Islet of Langerhans (tissue), 1 donor: ENCODE measurements around the gene C1orf159.
"Not testable (repeated sequence)": the region's sequence is repeated elsewhere in the genome, so short reads cannot be mapped to it uniquely, and the experiment has no call there.

Source experiments
- FAIRE-seq: peaks from one replicate; lab custom pipeline; 2011; peaks lifted over from hg19 to GRCh38; lab: Jason Lieb, UNC

C1orf159 gene

DNA sequence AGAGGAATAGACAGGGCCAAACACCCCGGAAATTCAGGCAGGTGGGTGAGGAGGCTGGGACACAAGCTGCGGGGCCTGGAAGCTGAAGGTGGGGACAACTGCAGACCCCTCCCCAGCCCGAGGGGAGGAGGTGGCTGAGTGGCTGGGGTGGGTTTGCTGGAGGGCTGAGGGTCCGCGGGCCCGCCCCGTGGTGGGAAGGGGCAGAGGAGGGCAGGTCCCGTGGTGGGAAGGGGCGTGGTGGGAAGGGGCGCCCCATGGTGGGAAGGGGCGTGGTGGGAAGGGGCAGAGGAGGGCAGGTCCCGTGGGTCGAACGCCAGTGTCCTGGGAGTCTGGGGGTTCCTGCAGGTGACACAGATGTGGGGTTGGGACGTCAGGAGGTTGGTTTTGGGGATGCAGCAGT, 33.5 kb upstream of the C1orf159 start:
- FAIRE-seq, result no peak

DNA sequence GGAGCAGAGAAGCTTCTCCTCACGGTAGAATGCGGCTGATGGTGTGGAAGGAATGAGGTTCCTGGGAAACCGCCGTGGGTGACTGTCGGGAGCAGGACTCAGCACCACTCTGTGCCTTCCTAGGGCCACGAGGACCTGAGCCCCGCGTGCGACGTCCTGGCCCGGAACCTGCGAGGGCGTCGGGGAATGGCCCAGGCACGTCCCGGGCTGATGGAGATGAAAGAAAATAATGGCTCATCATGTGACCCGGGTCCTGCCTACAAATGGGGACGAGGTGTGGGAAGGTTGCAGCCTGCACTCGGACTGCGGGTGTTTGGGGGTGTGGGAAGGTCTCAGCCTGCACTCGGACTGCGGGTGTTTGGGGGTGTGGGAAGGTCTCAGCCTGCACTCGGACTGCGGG, 32.7 kb upstream of the C1orf159 start:
- no peak for FAIRE-seq

GRCh38 chr1:1148061-1148460, 32.2 kb upstream of the C1orf159 start:
- FAIRE-seq, result no peak

GRCh38 chr1:1146596-1146995, 30.7 kb upstream of the C1orf159 start:
- FAIRE-seq, result no peak

DNA sequence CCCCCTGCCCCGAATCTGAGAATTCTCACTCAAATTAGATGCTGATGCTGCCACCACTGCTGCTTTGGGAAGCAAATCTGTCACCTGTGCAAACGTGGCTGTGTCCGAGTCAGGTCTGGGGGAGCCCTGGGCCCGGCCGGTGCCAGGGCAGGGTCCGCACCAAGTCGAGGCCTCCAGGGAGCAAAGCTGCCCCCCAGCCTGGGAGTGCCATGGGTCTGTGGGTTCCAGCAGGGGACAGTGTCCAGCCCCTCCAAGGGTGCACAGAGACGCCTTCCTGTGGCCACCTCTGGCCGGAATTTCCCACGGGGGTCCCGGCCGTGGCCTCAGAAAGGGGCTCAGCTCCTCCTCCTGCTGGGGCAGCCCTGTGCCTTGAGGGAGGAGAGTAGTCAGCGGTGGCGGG, 30.1 kb upstream of the C1orf159 start:
- no peak for FAIRE-seq

DNA sequence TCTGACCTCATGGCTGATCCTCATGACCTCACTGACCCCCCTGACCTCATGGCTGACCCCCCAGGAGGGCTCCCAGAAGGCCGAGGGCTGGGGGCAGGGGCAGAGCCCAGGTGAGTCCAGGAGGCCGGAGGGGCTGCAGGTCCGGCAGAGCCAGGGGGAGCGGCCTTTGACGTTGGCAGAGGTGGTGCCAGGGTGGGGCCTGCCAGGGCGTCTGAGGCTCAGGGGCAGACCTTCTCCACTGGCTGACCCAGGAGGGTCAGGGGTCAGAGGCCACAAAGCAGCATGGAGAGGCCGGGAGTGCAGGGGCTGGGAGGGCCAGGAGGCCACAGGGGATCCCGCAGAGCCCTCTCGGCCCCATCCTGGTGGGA, 29.6 kb upstream of the C1orf159 start:
- no peak for FAIRE-seq

DNA sequence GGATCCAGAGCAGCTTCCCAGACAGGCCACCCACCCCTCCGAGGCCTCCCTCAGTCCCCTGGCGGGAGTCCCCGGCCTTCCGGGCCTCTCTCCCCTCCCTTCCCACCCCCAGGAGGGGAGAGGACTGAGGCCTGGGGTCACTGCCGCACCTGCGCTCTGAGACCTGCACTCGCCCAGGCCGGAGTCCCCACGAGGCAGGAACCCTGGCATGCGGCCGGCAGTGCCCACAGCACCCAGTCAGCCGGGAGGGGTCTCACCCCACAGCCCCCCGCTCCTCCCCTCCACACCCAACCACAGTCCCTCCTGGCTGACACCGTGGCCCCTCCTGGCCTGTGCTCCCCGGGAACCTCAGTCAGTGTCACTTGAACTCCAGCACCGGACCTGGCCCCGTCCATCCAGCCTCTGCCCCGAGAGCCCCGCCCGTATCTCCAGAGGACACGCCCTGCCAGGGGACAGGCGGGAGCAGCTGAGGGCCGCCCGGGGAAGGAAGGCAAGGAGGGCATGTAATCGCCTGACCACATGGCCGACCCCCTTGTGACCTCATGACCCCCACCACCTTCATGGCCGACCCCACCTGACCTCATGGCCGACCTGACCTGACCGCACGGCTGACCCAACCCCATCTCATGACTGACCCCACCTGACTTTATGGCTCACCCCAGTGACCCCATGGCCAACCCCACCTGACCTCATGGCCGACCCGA, 29.1 kb upstream of the C1orf159 start:
- no peak for FAIRE-seq

- FAIRE-seq, result no peak
Observed at GRCh38 chr1:1144122-1144842, 28.4 kb upstream of the C1orf159 start.

GRCh38 chr1:1143636-1144035, 27.7 kb upstream of the C1orf159 start:
- FAIRE-seq, result no peak

- FAIRE-seq, result no peak
Observed at GRCh38 chr1:1142844-1143243, 27.0 kb upstream of the C1orf159 start.

DNA sequence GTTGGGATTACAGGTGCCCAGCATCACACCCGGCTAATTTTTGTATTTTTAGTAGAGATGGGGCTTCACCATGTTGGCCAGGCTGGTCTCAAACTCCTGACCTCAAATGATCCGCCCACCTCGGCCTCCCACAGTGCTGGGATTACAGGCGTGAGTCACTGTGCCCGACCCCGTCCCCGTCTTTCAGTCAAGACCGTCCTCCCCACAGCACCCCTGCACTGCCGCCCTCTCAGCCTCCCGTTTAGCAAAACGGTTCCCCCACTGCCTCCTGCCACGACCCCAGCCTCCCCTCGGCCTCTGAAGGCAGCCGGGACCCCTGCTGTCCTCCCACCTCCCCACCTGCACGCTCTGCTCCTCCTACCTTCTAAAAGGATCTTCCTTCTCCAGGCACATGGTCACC, 26.5 kb upstream of the C1orf159 start:
- not testable (repeated sequence) for FAIRE-seq

- FAIRE-seq, result no peak
Observed at GRCh38 chr1:1141911-1142250, 26.0 kb upstream of the C1orf159 start.

GRCh38 chr1:1141244-1141910, 25.5 kb upstream of the C1orf159 start:
- no peak for FAIRE-seq

DNA sequence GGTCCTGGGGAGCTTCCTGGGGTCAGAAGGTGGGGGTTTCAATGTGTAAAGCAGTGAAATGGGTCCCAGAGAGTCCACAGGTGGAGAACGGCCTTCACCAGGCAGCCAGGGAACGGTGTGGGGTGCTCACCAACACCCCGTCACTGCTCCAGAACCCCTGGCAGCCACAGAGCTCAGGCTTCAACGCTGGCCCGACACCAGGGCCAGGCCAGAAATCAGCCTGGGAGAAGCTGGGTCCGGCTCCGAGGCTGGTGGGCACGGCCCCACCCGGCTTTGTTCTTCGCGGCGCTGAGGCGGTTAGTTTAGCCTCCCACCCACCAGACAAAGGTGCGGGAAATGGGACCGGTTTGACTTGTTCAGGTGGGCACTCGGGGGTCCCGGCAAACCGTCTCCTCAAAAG, 24.8 kb upstream of the C1orf159 start:
- no peak for FAIRE-seq

- FAIRE-seq, result no peak
Observed at GRCh38 chr1:1137256-1138045, 21.6 kb upstream of the C1orf159 start.

DNA sequence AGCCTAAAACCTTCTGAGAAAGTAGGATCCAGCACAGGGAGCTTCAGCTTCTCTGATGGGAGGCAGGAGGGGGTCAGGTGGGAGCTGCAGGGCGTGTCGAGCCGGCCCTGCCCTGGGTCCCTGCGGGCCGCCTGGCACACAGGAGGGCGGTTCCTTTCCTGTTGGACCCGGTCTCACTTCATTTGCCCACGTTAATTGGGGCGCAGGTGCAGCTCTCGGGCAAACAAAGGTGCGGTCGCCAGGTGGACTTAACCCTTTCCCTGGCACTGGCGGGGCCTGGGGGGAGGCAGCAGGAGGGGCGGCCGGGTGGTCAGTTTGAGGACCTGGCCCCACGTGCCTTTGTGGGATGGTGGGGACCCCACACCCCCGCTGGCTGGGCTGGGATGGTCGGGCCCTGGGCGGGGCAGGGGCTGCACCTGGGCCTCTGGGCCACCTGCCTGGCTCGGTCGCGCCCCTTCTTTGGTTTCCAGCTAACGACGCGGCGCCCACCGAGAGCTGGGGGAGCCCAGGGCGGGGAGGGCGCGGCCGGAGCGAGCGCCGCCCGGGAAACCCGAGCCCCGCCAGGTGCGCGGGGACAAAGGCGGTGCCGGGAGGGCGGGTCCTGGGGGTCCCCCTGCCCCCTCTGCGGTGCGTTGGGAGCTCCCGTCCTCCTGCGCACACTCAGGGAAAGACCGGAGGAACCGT, 20.8 kb upstream of the C1orf159 start:
- no peak for FAIRE-seq

GRCh38 chr1:1135339-1136136, 19.6 kb upstream of the C1orf159 start:
- FAIRE-seq, result no peak

- FAIRE-seq, result no peak
Observed at GRCh38 chr1:1134300-1134970, 18.5 kb upstream of the C1orf159 start.

DNA sequence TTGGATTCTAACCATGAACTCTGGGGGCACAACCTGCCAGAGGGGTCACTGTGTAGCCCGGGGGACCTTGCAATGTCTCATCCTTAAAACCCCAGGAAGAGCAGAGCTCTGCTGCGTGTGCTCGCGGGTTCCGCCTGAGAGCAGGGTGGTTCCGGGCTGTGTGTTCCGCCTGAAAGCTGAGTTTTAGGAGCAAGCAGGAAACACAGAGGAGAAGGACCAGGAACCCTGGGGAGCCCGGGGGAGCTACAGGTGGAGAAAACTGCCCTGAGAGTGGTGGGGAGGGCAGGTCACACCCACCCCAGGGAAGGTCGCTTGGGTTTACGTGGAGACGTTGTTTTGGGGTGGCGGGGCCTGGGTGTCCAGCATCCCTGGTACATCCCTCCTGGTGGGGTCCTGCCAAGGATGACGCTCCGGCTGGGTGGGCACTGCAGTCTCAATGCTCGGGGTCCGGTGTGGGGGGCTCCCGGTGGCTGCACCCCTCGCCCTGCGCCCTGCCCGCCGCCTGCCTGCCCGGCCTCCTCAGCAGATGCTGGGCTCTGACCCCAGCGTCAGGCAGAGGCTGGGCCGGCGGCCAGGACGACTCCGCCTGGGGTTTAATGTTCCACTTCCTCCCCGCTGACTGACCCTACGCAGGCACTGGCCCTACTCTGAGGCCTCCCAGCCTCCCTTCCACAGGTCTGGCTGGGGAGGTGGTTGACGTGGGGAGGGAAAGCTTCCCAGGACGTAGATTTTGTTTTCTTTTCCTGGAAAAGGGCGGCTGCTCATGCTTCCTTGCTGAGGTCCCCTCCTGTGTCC, 17.3 kb upstream of the C1orf159 start:
- FAIRE-seq, result no peak
